ENCODE measurements around the gene TRIML2. TPM values are rescaled to one million over a fixed set of nuclear protein-coding genes. Genes with fewer than 3 reads are reported as not detected.

Gene TRIML2
- total RNA-seq, 1 experiment from 2014 or later: not detected

DNA sequence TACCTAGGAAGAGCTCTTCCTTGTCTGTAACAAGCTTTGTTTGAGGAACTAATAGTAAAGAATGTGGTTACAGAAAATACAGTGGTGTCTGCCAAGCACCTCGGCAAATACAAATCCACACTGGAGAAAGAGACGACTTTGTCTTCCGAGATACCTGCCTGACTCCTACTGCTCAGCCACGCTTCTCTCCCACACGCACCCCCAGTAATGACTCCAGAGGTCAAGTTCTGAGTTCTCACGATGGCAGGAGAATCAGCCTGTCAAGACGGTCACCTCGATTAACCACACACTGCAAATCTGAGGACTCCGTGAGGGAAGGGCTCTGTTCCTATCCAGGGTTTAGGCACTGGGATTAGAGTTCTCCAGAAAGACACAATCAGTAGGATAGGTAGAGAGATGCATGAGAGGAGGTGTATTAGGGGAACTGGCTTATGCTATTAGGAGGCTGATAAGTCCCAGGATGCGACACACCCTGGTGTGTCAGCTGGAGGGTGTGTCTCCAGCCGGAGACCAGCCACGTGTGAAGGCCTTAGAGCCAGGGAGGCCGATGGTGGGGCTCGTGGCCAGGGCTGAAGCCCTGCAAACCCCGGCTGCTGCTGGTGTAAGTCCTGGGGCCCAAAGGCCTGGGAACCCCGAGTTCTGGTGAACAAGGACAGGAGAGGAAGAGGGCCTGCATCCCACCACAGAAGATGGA, 8.4 kb upstream of the TRIML2 start:
- H3K9me3 ChIP-seq (ENCODE audit: low read length): no peaks in the 10 kb centered on the region

DNA sequence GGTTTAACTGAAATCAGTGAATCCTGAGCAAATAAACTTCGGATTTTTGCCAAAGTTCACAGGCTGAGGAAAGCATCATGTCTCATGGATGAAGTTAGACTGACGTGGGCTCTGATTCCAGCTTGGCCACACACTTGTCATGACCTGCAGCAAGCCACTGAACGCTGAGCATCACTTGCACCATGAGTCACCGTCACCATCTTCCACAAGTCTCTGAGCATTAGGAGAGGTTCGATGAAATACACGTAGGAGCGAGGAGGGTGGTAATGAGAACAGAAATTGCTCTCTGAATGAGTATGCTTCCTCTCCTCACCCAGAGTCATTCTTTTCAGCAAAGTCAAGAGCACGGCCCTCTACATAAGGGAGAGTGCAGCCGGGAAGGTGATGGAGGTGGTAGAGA, 3.8 kb upstream of the TRIML2 start:
- no peaks in the 10 kb centered on the region for H3K9me2 ChIP-seq (replicated peaks; ENCODE audit: low read length)
- H3K9ac ChIP-seq (ENCODE audit: low read length): no peak overlapping the region

More for the DNA sequence above, 8.4 kb upstream of the TRIML2 start:
- Histone ChIP-seq H3K4me1 (ENCODE audit: insufficient read depth, low read length) (no peaks in the 10 kb centered on the region), H4K20me1 (ENCODE audit: low read length) (no peaks in the 10 kb centered on the region), H3K4me2 (ENCODE audit: low read length) (no peak overlapping the region), H3K9ac (ENCODE audit: low read length) (no peak overlapping the region), H3K27me3 (ENCODE audit: low read length) (no peaks in the 10 kb centered on the region), H3K9me2 (replicated peaks; ENCODE audit: low read length) (no peaks in the 10 kb centered on the region), H3K36me3 (ENCODE audit: low read depth, low read length) (no peaks in the 10 kb centered on the region), H3K27ac (ENCODE audit: low read length) (no peak overlapping the region), H3F3A (ENCODE audit: low read length, unreplicated experiment) (no peaks in the 10 kb centered on the region), H3K4me3 (ENCODE audit: low read length) (no peak overlapping the region), H3K79me2 (ENCODE audit: low read length) (no peaks in the 10 kb centered on the region), H2AFZ (ENCODE audit: low read length) (no peak overlapping the region)
- TF ChIP-seq EZH2phosphoT487 (IDR thresholded peaks at IDR 0.05; ENCODE audit: borderline replicate concordance, low read length) (no peak), EZH2 (IDR thresholded peaks at IDR 0.05; ENCODE audit: low read length, unreplicated experiment) (no peak)
- TF ChIP-seq, protein P1, sequence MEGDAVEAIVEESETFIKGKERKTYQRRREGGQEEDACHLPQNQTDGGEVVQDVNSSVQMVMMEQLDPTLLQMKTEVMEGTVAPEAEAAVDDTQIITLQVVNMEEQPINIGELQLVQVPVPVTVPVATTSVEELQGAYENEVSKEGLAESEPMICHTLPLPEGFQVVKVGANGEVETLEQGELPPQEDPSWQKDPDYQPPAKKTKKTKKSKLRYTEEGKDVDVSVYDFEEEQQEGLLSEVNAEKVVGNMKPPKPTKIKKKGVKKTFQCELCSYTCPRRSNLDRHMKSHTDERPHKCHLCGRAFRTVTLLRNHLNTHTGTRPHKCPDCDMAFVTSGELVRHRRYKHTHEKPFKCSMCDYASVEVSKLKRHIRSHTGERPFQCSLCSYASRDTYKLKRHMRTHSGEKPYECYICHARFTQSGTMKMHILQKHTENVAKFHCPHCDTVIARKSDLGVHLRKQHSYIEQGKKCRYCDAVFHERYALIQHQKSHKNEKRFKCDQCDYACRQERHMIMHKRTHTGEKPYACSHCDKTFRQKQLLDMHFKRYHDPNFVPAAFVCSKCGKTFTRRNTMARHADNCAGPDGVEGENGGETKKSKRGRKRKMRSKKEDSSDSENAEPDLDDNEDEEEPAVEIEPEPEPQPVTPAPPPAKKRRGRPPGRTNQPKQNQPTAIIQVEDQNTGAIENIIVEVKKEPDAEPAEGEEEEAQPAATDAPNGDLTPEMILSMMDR (conservative IDR thresholded peaks at IDR 0.05; ENCODE audit: low read depth, low read length): no peak
- intact Hi-C loops (cut with micrococcal nuclease): no loop called here
- DNase-seq (no peak), ATAC-seq (no peak)
- ChIA-PET CTCF (no interaction called here), POLR2A (ENCODE audit: unreplicated experiment) (no interaction called here)
- no TSS peak for BruUV-seq (replicated peaks)

DNA sequence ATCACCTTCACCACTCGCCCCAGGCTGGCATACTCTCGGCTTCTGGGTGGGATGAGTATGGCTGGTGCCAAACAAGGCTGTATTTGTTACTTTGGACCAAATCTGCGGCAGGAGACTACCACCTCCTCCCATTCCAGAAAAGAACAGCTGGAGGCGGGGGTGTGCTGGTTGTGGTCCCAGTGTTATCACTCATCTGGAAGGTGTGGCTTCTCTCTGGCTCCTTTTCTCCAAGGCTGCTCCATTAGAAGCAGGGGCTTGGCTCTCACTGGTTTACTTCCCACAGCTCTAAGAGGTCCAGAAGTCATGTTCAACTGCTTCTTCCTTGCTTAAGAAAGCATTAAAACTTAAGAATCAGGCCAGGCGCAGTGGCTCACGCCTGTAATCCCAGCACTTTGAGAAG, 2.6 kb upstream of the TRIML2 start:
- H2AFZ ChIP-seq (ENCODE audit: low read length): no peak overlapping the region
- ChIA-PET POLR2A (ENCODE audit: unreplicated experiment) (no interaction called here), CTCF (no interaction called here)
- no peaks in the 10 kb centered on the region for H3K4me1 ChIP-seq (ENCODE audit: insufficient read depth, low read length)
- intact Hi-C loops (cut with micrococcal nuclease): no loop called here
- H3K27ac ChIP-seq (ENCODE audit: low read length): no peak overlapping the region
- no peaks in the 10 kb centered on the region for H3K9me3 ChIP-seq (ENCODE audit: low read length)
- no peaks in the 10 kb centered on the region for H3K79me2 ChIP-seq (ENCODE audit: low read length)
- no peaks in the 10 kb centered on the region for H3K36me3 ChIP-seq (ENCODE audit: low read depth, low read length)
- TF ChIP-seq EZH2phosphoT487 (IDR thresholded peaks at IDR 0.05; ENCODE audit: borderline replicate concordance, low read length) (no peak), EZH2 (IDR thresholded peaks at IDR 0.05; ENCODE audit: low read length, unreplicated experiment) (no peak)
- TF ChIP-seq, protein P1 (conservative IDR thresholded peaks at IDR 0.05; ENCODE audit: low read depth, low read length): no peak
- H3K9me2 ChIP-seq (replicated peaks; ENCODE audit: low read length): no peaks in the 10 kb centered on the region
- no peak for DNase-seq
- no peak overlapping the region for H3K4me3 ChIP-seq (ENCODE audit: low read length)
- no peak overlapping the region for H3K9ac ChIP-seq (ENCODE audit: low read length)
- H3F3A ChIP-seq (ENCODE audit: low read length, unreplicated experiment): no peaks in the 10 kb centered on the region
- no peaks in the 10 kb centered on the region for H4K20me1 ChIP-seq (ENCODE audit: low read length)
- H3K27me3 ChIP-seq (ENCODE audit: low read length): no peaks in the 10 kb centered on the region
- no TSS peak for BruUV-seq (replicated peaks)
- ATAC-seq: no peak
- H3K4me2 ChIP-seq (ENCODE audit: low read length): no peak overlapping the region

More for the DNA sequence above, 3.8 kb upstream of the TRIML2 start:
- no peaks in the 10 kb centered on the region for H4K20me1 ChIP-seq (ENCODE audit: low read length)
- ATAC-seq: no peak
- H3K27ac ChIP-seq (ENCODE audit: low read length): no peak overlapping the region
- no peaks in the 10 kb centered on the region for H3K9me3 ChIP-seq (ENCODE audit: low read length)
- H3K27me3 ChIP-seq (ENCODE audit: low read length): no peaks in the 10 kb centered on the region
- H3K4me3 ChIP-seq (ENCODE audit: low read length): no peak overlapping the region
- H3K36me3 ChIP-seq (ENCODE audit: low read depth, low read length): no peaks in the 10 kb centered on the region
- no peaks in the 10 kb centered on the region for H3K4me1 ChIP-seq (ENCODE audit: insufficient read depth, low read length)
- DNase-seq: no peak
- TF ChIP-seq, protein P1 (conservative IDR thresholded peaks at IDR 0.05; ENCODE audit: low read depth, low read length): no peak
- TF ChIP-seq EZH2phosphoT487 (IDR thresholded peaks at IDR 0.05; ENCODE audit: borderline replicate concordance, low read length): no peak
- TF ChIP-seq EZH2 (IDR thresholded peaks at IDR 0.05; ENCODE audit: low read length, unreplicated experiment): no peak
- POLR2A ChIA-PET (ENCODE audit: unreplicated experiment): no interaction called here
- no peak overlapping the region for H2AFZ ChIP-seq (ENCODE audit: low read length)
- H3K79me2 ChIP-seq (ENCODE audit: low read length): no peaks in the 10 kb centered on the region
- no peaks in the 10 kb centered on the region for H3F3A ChIP-seq (ENCODE audit: low read length, unreplicated experiment)
- H3K4me2 ChIP-seq (ENCODE audit: low read length): no peak overlapping the region
- no TSS peak for BruUV-seq (replicated peaks)
- intact Hi-C loops (cut with micrococcal nuclease): no loop called here
- CTCF ChIA-PET: no interaction called here

Data from PC-3 (cell line).